ENCODE data around the gene ATP4B.

Gene ATP4B

DNA sequence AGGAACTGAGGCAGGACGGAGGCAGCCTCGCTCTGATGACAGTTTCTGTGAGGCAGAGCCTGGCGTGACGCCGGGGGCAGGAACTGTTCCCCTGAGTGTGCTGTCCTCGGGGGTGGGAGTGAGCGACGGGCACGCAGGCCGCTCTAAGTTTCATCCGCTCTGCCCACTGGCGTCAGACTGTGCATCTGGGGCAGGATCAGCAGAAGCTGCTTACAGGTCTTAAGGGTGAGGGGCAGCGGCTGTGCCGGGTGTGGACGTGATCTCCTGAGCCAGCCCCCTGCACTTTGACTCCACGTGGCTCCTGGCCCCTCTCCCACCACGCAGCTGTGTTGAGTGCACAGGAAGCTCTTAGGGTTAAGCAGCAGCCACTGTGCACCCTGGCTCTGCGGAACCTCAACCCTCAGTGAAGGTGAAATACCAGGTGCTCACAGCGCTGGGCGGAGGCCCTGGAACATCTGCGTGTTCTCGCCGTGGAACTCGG lies 10.5 kb upstream of the ATP4B start:
- H3K4me3 ChIP-seq (ENCODE audit: low read length) = no peak overlapping the region
- DNase-seq (ENCODE audit: low read depth) = no peak
- TF ChIP-seq, protein P1, sequence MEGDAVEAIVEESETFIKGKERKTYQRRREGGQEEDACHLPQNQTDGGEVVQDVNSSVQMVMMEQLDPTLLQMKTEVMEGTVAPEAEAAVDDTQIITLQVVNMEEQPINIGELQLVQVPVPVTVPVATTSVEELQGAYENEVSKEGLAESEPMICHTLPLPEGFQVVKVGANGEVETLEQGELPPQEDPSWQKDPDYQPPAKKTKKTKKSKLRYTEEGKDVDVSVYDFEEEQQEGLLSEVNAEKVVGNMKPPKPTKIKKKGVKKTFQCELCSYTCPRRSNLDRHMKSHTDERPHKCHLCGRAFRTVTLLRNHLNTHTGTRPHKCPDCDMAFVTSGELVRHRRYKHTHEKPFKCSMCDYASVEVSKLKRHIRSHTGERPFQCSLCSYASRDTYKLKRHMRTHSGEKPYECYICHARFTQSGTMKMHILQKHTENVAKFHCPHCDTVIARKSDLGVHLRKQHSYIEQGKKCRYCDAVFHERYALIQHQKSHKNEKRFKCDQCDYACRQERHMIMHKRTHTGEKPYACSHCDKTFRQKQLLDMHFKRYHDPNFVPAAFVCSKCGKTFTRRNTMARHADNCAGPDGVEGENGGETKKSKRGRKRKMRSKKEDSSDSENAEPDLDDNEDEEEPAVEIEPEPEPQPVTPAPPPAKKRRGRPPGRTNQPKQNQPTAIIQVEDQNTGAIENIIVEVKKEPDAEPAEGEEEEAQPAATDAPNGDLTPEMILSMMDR (conservative IDR thresholded peaks at IDR 0.05; ENCODE audit: low read depth, low read length) = no peak

DNA sequence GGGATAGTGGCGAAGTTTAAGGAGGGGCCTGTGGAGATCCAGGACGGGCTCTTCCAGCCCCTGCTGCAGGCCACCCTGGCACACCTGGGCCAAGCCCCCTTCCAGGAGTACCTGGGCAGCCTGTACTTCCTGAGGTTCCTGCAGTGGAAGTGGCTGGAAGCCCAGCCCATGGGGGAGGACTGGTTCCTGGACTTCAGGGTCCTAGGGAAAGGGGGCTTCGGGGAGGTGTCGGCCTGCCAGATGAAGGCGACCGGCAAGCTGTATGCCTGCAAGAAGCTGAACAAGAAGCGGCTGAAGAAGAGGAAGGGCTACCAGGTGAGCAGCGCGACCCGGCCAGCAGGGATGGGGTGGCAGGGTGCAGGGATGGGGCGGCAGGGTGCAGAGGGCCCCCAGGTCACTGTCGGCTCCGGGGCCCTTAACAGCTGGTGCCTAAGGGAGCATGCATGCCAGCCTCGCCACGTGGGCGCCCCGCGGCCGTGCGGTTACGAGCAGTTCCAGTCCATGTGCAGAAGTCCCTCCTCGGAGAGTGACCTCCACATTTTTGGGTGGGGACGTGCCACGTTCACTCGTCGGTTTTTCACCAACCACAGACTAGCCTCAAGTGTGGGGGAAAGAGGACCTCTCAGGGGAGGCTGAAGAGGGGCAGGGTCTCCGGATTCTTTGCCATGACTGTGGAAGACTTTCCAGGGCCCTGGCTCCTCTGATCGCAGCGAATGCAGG lies 9.9 kb upstream of the ATP4B start:
- TF ChIP-seq, protein P1 (conservative IDR thresholded peaks at IDR 0.05; ENCODE audit: low read depth, low read length) = no peak
- H3K4me3 ChIP-seq (ENCODE audit: low read length) = no peak overlapping the region
- no peak for DNase-seq (ENCODE audit: low read depth)

DNA sequence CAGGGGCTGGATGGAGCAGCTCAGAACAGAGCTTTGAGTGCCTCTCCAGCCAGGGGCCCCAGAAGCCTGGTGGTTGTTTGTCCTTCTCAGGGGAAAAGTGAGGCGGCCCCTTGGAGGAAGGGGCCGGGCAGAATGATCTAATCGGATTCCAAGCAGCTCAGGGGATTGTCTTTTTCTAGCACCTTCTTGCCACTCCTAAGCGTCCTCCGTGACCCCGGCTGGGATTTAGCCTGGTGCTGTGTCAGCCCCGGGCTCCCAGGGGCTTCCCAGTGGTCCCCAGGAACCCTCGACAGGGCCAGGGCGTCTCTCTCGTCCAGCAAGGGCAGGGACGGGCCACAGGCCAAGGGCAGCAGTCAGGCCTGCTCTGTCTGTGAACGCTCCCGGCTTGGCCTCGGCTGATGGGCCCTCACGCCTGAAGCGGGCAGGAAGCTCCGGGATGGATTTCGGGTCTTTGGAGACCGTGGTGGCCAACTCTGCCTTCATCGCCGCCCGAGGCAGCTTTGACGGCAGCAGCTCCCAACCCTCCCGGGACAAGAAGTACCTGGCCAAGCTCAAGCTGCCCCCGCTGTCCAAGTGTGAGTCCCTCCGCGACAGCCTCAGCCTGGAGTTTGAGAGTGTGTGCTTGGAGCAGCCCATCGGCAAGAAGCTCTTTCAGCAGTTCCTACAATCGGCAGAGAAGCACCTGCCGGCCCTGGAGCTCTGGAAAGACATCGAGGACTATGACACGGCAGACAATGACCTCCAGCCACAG lies 9.1 kb upstream of the ATP4B start, which contains the start of gene GRK1:
GRK1 (plus strand) TSS at position 269 of the 751 bp plus-strand sequence; CDS start at position 437, 168 bp downstream.
- TF ChIP-seq, protein P1 (conservative IDR thresholded peaks at IDR 0.05; ENCODE audit: low read depth, low read length) = no peak
- no peak for DNase-seq (ENCODE audit: low read depth)
- no peak within 1 kb of the TSS for H3K4me3 ChIP-seq (ENCODE audit: low read length)

DNA sequence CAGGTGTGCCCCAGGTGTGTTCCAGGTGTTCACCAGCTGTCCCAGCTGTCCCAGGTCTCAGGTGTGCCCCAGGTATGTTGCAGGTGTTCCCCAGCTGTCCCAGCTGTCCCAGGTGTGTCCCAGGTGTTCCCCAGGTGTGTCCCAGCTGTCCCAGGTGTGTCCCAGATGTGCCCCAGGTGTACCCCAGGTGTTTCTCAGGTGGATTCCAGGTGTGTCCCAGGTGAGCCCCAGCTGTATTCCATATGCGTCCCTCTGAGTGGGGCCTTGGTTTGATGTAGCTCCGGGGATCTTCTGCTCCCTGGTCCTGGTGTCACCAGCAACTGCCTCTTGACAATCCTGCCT lies 8.3 kb upstream of the ATP4B start:
- no peak for DNase-seq (ENCODE audit: low read depth)
- H3K4me3 ChIP-seq (ENCODE audit: low read length) = no peak overlapping the region
- TF ChIP-seq, protein P1 (conservative IDR thresholded peaks at IDR 0.05; ENCODE audit: low read depth, low read length) = no peak

DNA sequence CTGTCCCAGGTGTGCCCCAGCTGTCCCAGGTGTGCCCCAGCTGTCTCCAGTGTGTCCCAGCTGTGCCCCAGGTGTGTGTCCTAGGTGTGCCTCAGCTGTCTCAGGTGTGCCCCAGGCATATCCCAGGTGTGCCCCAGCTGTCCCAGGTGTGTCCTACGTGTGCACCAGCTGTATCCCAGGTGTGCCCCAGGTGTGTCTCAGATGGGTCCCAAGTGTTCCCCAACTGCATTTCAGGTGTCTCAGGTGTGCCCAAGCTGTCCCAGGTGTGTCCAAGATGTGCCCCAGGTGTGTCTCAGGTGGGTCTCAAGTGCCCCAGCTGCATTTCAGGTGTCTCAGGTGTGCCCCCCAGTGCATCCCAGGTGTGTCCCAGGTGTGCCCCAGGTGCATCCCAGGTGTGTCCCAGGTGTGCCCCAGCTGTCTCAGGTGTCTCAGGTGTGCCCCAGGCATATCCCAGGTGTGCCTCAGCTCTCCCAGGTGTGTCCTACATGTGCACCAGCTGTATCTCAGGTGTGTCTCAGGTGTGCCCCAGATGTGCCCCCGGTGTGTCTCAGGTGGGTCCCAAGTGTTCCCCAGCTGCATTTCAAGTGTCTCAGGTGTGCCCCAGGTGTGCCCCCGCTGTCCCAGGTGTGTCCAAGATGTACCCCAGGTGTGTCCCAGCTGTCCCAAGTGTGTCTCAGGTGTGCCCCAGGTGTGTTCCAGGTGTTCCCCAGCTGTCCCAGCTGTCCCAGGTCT lies 7.8 kb upstream of the ATP4B start:
- no peak for DNase-seq (ENCODE audit: low read depth)
- TF ChIP-seq, protein P1 (conservative IDR thresholded peaks at IDR 0.05; ENCODE audit: low read depth, low read length) = no peak
- H3K4me3 ChIP-seq (ENCODE audit: low read length) = no peak overlapping the region

DNA sequence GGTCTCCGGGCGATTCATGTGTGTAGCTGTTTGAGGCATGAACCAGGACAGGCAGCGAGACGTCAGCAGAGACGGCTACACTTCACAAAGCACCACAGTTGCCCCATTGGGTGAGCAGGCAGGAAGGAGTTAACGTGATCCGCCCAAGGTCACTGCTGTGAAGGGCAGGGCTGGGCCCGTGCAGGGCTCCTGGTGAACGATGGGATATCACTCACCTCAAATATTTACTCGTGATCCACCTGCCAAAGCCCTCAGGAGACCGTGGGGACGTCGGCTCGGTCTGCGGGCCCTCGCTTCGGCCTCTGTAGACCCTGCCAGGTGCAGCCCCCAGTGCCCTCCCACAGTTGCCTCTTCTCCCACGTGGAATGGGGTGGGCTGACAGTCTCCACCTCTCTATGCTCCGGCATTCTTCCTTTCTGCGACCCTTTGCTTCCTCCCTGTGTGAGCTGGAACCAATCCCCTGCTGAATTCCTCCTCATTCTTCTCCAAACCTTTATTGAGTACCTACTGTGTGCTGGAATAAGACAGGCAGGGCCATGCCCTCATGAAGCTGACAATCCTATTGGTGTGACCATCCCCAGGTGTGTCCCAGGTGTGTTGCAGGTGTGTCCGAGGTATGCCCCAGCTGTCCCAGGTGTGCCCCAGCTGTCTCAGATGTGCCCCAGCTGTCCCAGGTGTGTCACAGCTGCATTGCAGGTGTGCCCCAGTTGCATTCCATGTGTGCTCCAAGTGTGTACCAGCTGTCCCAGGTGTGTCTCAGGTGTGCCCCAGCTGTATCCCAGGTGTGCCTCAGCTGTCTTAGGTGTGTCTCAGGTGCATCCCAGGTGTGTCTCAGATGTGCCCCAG lies 7.0 kb upstream of the ATP4B start:
- no peak overlapping the region for H3K4me3 ChIP-seq (ENCODE audit: low read length)
- no peak for DNase-seq (ENCODE audit: low read depth)
- TF ChIP-seq, protein P1 (conservative IDR thresholded peaks at IDR 0.05; ENCODE audit: low read depth, low read length) = no peak
